HK-2 (cell line): Measurements from ENCODE around the gene BICC1.
A peak's percentile ranks its signal among the peaks of the same experiment; 100 is the strongest.

ENCODE experiments used
- DNase-seq: peaks from one replicate; pipeline ENCODE4 v3.0.0-alpha.2; 2018; ENCODE audit not compliant: unreplicated experiment

Gene BICC1

DNA sequence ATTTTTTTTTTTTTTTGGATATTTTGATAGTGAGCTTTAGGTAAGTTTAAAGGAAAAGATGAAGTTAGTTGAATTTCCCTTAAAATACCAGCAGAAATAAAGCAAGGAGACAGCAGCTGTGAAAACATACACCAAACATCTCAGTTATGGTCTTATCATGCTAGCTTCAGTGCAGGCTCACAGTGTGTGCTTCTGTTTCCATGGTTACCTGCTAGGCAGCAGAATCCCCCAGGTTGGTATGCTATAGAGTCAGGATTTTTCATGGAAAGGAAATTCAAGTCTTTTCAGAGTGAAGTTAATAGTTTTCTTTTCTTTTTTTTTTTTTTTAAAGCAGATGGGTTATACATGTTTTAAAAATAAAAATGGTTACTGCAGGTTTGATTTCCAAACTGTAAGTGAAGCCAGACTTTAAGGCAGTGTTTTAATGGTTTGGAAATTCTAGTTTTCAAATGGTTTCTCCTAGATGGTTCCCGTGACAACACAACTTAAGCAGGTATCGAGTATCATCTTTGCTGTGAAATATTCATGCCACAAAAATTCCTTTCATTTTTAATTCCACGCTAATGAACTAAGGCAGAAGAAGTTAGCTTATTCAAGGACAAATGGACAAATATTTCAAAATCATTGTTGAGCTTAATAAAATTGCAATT is 230.9 kb downstream of the BICC1 start:
- DNase-seq = no peak

DNA sequence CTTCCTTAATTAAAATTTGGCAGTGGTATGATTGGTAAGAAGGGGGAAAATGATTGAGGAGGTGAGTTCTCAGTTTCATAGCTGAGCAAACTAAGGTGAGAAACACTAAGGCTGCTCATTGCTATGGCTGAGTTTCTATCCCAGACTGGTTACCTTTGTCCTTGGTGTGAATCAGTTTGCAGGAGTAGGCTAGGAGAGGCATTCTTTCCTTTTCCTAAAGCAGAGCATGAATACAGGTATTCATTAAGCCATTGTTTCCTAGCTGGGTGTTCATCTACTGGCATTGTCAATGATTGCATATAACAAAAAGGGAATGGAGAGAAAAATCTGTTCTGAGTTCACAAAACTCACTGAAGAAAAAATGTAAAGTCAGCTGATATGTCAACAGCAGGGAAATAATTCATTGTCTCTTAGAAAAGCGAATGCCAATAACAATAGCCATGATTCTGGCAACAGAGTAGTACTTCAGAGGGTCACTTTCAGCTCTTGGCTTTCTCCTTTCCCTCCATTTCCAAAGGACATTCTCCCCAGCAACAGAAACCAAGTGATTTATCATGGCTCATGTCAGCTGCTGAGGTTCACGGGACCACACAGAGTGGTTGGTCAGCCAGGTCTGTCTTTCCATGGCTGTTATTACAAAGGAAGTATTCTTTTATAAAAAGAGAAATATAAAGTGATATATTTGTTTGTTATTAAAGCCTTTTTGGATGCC is 234.0 kb downstream of the BICC1 start:
- DNase-seq = no peak

DNA sequence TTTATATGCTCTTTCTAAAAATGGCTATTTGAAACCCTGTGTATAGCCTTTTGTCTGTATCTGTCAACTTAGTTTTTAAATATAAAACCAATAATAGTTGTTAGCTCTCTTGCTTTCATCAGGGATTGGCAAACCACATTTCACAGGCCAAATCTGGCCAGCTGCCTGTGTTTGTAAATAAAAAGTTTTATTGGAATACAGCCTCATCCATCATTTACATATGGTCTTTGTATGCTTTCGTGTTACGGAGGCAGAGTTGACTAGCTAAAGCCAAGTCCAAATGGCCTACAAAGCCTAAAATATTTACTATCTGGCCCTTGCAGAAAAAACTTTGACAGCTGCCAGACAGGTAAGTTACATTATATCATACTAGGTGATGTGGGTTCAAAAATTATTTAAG is 235.0 kb downstream of the BICC1 start:
- no peak for DNase-seq

DNA sequence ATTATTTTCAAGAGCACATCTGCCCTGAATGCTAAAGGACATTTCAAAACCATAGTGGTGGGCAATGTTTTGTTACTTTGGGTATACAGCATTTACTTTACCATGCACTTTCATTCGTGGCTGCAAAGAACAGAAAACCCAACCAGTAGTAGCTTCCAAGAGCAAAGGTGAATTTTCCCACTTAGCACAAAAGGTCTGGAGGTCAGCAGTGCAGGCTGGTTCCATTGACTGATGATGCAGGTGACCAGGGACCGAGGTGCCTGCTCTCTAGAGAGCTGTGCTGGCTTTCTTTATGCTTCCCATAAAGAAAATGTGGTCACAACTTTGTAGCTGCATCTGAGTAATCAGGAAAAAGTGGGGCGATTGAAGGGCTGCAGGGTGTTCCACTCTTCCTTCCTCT is 240.0 kb downstream of the BICC1 start:
- no peak for DNase-seq

DNA sequence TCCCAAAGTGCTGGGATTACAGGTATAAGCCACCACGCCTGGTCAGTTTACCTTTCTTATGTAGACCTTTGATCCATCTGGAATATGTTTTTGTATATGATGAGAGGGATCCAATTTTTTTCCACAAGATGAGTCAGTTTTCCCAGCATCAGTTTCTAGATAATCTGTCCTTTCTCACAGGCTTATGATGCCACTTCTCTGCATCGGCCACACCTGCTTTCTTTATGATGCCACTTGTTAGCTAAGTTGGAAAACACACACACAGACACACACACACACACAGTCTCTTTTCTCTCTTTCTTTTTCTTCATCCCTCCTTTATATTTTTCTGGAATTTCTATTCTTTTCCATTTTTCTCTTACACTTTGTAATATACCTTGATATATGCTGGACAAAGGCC is 240.8 kb downstream of the BICC1 start:
- no peak for DNase-seq

DNA sequence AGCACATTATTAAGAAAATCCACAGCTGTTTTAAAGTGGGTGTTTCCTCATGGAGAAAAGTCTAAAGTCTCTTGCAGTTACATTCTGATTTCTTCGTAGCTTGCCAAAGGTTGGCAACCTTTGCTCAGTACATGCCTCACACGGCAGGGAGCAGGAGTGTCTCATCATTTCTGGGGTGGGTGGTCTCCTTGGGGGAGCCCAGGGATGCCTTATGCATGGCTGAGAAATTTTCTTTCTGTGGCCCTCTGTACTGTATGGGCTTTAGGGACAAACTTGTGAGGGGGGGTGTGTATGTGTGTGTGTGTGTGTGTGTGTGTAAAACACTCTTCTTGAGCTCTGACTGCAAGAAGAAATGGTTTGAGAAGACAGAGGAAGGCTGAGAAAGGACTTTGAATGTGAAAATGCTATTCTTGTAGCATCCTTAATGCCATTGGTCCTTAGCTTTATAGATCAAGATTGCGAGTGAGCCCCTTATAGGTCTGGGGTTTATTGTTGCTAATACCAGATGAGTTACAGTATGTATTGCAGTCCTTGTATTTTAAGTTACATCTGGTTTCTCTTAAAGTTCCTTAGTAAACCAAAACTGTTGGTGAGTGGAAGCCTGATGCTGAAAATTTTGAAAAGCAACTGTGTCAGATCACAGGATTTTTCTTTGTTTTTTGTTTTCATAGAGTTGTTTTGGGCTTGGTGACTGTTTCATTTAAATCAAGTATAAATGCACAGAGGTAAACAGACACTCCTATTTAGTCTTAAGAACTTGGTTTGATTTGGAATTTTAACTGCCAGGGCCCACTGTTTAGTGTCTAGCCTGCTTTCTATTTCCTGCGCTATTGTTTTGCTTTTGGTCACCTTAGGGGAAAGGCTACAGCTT is 242.0 kb downstream of the BICC1 start:
- no peak for DNase-seq

DNA sequence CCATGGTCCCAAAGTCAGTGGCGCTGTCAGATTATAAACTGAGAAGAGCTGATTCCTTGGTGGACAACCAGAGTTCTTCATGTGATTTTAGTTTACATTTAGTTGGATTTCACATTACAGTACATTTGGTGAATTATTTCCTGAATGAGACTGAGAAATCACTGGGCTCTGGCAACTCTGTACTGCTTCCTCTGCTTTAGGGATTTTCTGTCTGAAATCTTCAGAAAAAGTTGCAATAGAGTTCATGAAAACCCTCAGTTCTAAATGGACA is 242.6 kb downstream of the BICC1 start:
- no peak for DNase-seq

DNA sequence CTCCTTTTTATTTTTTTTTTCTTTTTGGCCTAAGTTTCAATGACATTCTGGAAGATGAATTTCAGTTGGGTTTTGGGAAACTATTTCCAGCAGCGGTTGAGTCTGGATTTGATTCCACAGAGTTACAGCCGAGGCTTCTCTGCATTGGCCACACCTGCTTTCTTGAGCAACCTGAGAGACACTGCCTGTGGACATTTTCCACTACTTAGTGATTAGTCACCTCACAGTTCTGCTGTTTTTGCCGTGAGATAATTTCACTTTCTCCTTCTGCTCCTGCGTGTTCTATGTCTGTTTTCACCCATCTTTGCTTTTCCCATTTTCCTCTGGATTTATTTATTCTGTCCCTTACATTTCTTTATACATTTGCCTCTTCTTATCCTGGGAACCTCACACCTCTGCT is 243.0 kb downstream of the BICC1 start:
- DNase-seq = peak; percentile 32

DNA sequence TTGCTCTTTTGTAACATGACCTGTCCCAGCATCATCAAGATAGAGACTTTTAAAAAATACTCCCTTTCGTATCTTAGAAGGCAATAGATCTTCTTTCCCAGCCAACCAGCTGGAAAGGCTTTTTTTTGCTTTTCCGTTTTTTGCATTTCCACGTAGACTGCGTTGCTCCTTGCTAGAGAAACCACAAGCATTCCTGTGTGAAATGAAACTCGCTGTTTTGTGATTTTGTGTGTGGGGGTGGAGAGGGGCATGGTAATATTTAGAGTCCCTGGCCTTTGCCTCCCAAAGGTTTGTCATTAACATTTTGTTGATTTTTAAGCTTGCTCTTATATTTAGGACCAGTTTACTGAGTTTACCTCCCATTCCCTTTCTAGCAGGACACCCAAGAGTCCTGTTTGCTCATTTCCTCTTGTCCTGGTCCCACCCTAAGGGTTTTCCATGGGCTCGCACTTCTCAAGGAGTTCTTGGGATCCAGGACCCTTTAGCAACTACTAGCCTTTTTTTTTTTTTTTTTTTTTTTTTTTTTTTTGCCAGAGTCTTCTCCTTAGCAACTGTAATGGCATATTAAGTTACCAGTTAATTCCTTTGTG is 243.6 kb downstream of the BICC1 start:
- no peak for DNase-seq

DNA sequence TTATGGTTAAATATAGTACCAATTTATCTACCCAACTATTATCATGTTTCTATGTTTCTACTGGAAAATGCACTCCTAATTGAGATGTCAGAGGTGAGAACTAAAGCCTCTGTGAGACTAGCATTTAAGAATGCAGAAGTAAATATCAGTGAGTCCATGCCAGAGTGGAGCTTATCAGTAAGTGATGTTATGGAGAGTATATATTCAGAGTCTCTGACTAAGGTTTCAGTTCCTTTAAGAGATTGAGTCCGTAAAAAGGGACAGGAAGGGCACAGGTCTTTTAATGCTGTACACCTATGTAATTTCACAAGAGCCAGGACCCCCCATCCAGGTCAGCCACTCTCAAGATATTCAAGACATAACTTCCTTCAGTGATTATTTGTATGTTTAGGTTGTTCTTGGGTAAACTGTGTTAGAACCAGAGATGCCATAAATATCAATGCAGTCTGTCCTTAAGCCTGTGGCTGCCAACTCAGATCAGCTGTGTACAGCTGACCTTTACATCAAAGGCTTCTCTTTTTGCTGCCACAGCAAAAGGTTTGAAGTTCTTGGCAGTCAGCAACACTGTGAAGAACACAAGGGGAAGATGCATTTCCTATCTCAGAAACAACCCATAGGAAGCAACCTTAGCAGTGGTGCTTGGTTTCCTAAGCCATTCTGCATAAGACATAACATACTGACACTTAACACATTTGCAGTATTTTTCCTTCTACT is 244.8 kb downstream of the BICC1 start:
- DNase-seq = no peak

DNA sequence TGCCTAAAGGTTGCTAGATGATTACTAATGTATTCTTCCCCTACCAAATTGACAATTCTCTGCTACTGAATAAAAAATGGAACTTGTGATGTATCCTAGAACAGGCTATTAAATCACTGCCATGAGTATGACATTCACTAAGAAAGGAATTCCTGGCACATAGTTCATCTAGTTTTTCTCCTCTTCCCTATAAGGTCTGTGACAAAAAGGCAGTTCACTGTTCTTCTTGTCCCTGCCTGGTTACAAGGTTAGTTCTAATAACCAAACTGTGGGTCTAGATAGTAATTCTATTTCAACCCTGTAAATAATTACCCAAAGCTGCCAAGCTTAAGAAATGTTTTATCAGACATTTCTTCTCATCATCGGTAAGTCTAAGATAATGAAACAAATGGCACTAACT is 245.6 kb downstream of the BICC1 start:
- no peak for DNase-seq

DNA sequence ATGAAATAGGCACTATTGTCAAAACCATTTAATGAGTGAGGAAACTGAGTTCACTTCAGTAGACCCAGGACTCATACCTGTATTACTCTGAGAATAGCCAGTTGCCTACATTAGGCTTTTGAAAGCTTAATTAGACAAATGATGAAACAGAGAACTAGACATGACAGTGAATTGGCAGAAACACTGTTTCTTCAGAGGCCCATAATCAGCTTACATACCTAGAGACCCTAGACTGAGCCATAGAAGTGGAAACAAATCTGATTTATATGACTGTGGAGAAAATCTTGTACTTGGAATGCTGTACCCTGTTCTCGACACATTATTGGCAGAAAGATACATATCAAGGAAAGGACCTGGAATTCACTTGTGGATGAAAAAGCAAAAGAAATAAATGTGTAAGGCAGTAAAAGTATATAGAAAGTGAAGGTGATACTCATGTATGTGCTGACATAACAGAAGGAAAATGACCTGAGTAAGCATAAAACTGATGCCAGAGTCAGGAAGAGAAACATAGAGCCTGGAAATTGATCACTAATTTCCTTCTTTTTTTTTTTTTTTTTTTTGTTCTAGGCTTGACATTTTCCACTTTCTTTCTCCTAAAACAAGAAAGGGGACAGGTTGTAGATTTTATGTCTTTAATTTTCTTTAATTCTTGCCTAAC is 251.5 kb downstream of the BICC1 start:
- no peak for DNase-seq

DNA sequence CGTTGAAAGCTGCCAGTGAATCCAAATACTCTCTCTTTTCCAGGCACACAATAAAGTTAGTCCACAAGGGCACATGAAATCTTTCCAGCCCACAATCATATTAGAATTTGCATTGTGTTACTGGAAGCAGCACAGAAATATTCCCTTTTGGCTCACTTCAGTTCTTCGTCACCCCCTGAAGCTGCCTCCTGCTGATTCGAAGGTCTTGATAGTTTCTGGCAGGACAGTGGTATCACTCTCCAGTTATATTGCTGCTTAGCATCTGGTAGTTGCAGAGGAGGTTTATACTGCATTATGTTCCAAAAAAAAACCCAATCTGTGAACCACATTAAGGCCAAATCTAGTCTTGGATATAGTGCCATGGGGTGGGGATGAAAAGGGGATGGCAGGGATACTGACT is 253.2 kb downstream of the BICC1 start:
- no peak for DNase-seq

DNA sequence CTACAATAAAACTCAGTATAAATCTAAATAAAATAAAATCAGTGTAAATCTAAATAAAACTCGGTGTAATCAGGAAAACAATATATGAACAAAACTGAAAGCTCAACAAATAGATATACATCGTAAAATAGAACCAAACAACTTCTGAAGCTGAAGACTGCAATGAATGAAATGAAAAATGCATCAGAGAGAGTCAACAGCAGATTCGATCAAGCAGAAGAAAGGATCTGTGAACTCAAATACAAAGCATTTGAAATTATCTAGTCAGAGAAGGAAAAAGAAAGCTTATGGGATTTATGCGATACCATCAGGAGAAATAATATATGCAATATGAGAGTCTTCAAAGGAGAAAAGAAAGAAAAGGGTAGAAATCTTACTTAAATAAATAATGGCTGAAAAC is 255.0 kb downstream of the BICC1 start:
- DNase-seq = no peak

DNA sequence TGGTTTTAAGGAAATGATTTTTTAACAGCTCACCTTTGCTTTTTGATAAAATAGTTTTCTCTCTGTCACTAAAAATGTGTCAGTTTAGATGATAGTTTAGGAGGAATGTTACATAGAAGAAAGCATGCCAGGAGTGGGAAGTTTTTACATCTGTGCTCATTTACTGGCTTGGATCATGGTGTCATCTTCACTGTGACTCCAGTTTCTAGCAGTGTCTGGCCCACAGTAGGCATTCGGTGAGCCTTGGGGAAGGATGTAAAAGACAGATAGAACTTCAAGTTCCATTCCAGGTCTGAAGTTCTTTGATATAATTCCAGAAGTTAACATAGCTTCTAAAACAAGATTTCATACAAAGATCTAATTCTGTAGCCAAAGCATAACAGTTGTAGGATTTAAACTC is 259.2 kb downstream of the BICC1 start:
- no peak for DNase-seq

DNA sequence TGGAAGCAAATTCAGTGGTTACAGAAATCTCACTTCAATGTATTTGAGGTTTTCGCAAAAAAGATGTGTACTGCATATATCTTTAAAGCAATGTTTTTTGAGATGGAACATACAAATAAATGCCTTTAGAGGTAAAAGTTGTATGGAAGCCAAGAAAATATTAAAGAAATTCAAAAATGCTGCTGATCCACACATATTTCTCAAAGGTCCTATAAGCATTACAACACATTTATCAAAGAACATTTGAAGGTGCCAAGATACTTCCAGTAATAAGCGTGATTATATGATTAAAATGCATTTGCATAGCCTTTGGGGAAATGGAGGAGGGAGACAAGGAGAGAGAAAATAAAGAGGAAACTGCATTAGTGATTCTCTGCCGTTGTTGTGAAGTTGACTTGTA is 260.1 kb downstream of the BICC1 start:
- no peak for DNase-seq

DNA sequence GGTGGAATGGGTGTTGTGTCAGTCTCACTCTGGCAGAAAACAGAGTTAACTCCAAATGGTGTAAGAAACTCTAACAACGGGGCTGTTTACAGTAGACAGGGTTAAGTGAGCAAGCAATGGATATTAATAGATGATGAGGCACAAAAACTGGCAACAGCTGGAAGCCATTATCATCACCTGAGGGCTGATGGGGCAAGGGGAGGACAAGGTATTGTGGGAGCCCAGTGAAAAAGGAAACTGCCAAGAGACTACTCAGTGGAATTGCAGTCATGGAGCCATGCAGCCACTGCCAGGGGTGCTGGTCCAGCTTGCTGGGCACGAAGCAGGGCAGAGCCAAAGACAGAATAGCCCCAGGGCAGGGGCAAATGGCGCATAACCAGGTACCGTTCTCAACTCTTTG is 260.7 kb downstream of the BICC1 start:
- no peak for DNase-seq

DNA sequence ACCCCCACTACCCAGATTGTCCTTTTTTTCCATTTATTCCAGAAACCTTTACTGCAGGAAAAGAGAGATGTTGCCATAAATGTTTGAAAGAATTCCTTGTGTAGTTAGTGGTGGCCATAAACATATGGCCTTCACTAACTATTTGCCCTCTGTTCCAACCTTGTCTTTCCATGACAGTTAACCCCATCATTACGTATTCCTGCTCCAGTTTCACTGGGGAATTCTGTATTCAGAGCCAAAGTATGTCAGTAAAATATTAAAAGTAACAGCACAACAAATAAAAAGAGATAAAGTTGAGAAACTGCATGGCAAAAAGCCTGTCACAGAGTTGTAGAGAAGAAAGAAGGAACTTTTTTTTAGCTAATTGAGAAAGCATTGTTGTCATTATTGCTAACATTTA is 261.3 kb downstream of the BICC1 start:
- no peak for DNase-seq

DNA sequence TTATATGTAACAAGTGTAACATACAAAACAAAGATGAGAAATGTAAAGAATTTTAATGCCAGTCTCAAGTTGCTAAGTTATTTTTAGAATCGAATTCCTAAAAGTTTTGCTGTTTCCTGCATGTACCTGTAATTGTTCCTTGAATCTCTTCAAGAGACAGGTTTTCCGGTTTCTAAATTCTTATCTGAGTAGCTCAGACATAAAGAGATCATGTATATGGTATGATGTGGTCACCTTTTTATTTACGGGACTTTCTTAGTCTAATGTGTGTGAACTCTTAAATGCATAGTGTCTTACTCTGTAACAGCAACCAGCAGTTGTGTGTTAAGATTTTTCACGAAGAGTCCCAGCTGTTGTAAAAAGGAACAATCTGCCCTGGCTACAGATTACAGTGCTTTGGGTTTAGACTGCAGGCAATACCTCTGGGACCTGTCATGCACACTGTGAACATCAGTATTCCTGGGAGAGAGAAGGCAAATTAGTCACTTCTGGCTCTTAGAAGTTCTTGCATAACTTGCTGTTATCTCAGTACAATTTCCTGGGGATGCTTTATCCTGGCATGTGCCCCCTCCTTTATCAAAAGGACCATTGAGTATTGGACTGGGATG is 263.4 kb downstream of the BICC1 start:
- DNase-seq = no peak

DNA sequence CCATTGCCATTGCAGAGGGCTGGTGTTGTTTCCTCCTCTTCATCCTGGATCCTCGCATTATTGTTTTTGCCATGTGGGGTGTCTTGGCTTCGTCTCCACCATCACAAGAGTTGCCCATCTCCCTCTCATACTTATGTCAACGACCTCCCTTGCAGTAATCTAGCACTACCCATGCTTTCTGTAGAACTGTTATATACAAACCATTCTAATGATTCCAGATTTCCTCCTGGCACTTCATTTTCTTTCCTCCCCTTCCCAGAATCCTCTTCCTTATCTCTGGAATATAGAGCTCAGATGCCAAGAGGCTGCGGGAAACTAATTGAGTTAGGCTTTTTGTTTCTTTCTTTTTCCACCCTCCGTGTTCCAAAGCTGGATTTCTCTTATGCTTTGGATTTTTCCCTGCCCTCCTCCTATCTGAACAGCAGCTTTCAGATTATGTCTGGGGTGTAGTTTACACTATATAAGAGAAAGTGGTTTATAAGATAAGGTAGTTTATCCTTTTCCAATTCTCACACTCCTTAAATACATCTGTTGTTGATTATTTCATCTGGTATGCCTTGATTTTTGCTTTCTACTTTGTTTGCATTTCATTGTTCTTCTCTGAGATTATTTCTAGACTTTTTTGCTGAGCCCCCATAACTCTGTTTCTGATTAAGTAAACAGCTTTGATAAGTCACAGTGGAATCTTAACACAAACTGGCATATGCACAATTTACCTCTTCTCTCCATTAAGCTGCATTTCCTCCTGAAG is 264.1 kb downstream of the BICC1 start:
- DNase-seq = no peak
